HEK293T (cell line): Measurements from ENCODE around the gene TBX21.

Experiments
- CTBP1 ChIP-seq: fragments of 450-650 bp; IDR thresholded peaks from 2 replicates; pipeline ENCODE4 v1.6.1; 2016; ENCODE audit warnings: borderline replicate concordance
- ELF4 ChIP-seq: fragments of 450-650 bp; IDR thresholded peaks from 2 replicates; pipeline ENCODE4 v1.6.1; 2017; ENCODE audit warnings: antibody characterized with exemption

- TF ChIP-seq CTBP1 (no peak), ELF4 (no peak)
These were observed 4.7 kb upstream of the TBX21 start for GRCh38 chr17:47728214-47728877.
